HG02938 (cell line): ENCODE data around the gene GJB2.

ENCODE experiments used
- ATAC-seq: cut with Tn5 transposase; IDR thresholded peaks from one replicate; pipeline ENCODE4 v1.9.1; 2021; ENCODE audit warnings: mild to moderate bottlenecking, moderate library complexity; ENCODE audit not compliant: unreplicated experiment

The GJB2 gene

DNA sequence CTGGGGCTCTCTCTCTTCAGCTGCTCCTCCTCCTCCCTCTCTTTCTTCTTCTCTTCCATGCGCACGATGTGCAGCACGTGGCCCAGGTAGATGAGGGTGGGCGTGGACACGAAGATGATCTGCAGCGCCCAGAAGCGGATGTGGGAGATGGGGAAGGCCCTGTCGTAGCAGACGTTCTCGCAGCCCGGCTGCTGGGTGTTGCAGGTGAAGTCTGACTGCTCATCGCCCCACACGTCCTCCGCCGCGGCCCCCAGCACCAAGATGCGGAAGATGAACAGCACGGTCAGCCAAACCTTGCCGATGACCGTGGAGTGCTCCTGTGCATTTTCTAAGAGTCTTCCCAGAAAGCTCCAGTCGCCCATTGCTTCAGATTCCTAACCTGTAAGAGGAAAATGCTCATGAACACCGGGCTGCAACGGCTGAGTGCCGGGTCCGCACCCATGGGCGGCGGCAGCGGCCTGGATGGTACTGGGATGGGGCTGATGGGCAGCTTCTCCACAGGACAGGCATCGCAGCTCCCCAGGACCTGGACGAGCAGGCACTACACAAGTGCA lies 49.7 kb downstream of the GJB2 start:
- no peak for ATAC-seq

- ATAC-seq, result no peak
Measured at GRCh38 chr13:20142023-20142926, 50.5 kb downstream of the GJB2 start.

- no peak for ATAC-seq
Measured at GRCh38 chr13:20141238-20142022, 51.3 kb downstream of the GJB2 start.

DNA sequence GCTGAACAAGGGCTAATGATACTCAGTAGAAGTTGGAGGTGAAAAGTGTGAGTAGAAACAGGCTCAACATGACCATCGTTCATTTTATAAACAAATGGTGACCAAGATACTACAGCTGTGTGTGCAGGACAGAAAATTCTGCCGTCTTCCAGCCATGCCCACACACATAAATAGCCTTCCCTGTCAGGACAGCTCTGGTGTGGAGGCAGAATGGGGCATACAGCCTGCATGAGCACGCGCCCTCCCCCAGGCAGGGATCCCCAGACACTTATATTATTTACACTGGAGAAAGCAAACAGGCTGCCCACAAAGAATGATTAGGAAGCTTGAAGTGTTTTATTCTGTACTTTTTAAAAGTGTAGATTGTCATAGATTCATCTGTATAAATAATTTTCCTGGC lies 52.3 kb downstream of the GJB2 start:
- no peak for ATAC-seq

GRCh38 chr13:20137875-20138274 lies 54.9 kb downstream of the GJB2 start:
- no peak for ATAC-seq
